Stimulated activated CD4-positive, alpha-beta T cell treated with anti-CD3 and anti-CD28 coated beads, TNF-alpha, amount 100 ng/mL, for 24 hours (primary cell): ENCODE data around the gene FCGR1A.
"Not testable (repeated sequence)": the region's sequence is repeated elsewhere in the genome, so short reads cannot be mapped to it uniquely, and the experiment has no call there.

Experiments
- DNase-seq, 3 experiments: peaks; one replicate each; pipeline ENCODE4 v3.0.0-alpha.2; 2020; ENCODE audit warnings: low read depth in 3 of 3

Gene FCGR1A

GRCh38 chr1:149832316-149833126, 50.0 kb downstream of the FCGR1A start:
- not testable (repeated sequence) for DNase-seq

DNA sequence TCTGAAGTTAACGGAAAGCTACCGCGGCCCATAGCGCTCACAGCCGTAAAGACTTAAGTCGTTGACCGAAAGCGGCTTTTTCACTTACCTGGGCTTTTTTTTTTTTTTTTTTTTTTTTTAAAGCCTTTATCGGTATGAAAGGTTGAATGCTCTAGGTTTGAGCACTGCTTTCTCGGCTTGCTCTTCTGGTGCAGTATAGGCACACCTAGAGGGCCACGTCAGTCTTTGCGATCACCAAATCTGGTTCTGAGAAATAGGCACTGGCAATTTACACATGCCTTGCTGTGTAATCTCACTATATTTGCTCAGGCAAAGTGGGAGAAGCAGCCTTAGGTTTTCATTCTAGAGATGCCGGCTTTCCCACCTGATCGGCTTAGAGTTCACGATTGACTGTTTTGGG, 50.6 kb downstream of the FCGR1A start:
- not testable (repeated sequence) for DNase-seq

DNA sequence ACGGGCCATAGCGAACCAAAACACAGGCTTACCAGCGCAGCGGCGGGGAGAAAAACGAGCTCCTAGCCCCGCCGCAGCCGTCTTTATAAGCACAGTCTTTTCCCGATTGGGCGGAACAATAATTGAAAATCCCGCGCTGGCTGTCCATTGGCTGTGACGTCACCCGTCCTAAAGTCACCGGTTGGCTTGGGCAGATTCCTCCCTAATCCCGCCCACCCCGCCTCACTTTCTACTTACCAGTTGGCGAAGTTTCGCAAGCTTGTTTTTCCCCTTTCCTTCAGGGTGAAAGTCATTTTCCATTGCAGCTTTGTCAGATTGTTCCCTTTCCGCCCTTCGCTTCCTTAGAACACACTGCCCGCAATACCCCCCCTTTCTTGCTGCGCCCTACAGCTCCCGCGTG, 58.7 kb downstream of the FCGR1A start:
- not testable (repeated sequence) for DNase-seq
